GM21390 (cell line): ENCODE results near the gene SNX5.
A peak's percentile ranks its signal among the peaks of the same experiment; 100 is the strongest.

Experiments
- ATAC-seq: cut with Tn5 transposase; IDR thresholded peaks from one replicate; pipeline ENCODE4 v1.9.1; 2021; ENCODE audit not compliant: unreplicated experiment

SNX5 gene

DNA sequence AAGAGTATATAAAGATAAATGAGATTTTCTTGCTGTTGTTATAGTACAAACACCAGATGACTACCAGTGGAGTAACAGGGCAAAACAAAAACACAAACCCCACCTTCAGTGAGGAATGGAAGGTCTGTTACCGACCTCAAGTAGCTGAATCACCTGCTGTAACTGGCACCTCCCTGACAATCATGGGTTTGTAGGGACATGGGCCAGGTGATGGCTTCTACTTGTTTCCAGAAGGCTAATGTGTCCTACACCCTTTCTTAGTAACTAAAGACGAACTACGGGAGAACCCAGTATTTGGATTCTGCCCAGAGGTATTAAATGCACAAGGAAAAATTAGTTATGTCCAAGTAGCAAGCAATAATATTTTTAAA lies 26.8 kb downstream of the SNX5 start:
- no peak for ATAC-seq

DNA sequence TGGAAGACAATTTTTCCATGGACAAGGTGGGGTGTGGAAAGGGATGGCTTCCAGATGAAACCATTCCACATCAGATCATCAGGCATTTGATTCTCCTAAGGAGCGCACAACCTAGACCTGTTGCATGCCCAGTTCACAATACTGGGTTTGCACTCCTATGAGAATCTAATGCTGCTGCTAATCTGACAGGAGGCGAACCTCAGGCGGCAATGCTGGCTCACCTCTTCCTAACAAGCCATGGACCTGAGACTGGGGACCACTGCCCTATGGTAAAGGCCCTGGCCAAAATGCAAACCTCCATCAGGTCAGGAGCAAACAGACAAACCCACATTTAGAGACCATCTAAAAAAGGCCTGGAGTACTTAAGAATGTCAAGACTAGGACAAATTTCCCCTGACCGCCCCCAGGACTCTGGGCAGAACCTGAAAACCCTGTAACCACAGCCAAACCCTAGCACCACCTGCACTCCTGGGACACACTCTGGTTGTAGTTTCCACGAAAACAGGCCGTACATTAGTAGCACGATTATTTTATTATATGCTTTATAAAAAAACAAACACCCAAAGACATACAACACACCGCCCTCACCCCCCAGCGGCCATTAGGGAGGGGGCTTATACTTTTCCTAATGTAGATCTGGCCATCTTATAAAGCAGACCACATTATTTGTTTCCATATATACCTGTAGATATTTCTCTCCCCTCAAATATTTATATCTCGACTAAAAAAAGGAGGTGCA lies 27.3 kb downstream of the SNX5 start:
- ATAC-seq, result no peak

DNA sequence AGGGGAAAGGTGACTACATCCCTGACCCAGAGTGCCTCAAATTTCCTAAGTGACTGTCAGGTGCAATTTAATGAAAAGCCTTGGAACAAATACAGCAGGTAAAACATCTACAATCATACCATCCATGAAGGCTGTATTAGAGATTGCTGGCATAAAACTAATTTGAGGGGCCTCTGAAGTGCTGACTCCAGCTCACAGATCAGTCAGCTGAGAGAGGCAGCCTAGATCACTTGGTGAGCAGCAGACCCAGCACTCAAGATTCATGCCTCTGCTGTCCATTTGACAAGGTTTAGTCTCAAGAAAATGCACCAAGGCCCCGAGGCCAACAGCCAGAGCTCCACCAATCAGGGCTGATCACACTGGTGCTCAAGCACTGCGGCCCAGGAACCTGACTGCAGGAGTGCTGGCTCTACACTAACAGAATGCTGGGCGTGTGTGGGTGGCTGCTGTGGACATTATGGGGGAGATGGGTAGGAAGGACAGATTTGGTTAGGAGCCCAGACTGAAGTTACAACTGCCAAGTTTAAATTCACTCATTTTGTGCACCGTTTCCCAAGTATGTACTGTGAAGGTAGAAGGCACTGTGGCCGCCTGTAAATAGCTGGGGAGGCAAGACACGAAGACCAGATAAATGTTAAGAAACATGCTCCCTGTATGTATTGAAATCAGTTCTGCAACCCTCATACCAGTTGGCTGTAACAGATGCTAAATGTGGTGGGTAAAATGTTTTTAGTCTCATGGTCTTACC lies 28.2 kb downstream of the SNX5 start:
- no peak for ATAC-seq

DNA sequence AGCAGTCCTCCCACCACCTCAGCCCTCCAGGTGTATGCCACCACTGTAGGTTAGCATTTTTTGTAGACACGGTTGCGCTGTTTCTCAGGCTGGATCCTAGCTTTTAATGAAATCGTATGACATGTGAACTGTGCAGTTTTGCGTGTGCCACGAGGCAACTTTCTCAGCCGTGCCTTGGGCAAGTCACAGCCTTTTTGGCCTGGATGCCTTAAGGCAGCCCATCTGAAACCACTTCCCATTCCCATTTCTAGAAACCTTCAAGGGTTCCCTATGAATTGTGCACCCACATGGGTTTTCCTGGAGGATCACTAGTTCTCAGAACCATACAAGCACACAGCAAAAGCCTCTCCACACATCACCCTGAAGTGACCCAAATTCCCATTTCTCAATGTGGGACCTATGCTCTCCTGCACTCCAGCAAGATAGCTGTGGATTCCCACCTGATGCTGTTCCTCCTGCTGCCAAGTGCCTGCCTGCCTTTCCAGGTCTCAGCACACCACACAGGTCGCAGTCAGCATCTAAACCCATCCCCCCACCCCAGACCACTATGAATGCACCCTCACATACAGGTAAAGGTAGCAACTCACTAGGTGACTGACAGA lies 28.9 kb downstream of the SNX5 start:
- no peak for ATAC-seq

DNA sequence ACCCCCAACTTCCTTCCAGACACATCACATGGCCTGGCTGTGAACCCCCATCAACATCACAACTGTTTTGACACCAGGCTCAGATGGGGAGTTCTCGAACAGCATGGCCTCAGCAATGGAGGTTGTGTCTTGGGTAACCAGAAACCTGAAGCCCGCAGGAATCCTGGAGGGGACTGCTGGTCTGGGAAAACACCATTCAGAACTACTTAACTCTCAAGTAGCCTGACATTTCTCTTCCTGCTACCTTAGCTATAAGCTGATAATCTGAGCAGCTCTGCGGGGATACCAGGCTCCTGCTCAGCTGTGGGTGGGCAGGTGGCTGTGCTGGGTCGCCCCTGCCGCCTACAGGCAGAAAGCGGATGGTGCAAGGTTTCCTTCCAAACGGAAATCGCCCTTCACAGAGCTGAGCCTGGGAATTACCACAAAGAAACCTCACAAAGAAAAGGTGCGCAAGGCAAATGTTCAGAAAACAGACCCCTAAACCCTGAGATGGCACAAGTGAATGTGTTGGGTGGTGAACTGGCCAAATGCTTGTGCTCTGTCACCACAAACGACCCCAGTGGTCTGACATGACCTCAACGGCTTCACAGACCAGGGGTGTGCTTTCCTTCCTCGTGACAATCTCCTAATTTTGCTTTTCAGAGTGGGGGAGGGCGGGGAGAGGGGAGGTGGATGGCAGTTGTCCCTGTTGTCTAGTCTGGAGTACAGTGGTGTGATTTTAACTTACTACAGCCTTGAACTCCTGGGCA lies 29.5 kb downstream of the SNX5 start:
- peak; percentile 66 for ATAC-seq

DNA sequence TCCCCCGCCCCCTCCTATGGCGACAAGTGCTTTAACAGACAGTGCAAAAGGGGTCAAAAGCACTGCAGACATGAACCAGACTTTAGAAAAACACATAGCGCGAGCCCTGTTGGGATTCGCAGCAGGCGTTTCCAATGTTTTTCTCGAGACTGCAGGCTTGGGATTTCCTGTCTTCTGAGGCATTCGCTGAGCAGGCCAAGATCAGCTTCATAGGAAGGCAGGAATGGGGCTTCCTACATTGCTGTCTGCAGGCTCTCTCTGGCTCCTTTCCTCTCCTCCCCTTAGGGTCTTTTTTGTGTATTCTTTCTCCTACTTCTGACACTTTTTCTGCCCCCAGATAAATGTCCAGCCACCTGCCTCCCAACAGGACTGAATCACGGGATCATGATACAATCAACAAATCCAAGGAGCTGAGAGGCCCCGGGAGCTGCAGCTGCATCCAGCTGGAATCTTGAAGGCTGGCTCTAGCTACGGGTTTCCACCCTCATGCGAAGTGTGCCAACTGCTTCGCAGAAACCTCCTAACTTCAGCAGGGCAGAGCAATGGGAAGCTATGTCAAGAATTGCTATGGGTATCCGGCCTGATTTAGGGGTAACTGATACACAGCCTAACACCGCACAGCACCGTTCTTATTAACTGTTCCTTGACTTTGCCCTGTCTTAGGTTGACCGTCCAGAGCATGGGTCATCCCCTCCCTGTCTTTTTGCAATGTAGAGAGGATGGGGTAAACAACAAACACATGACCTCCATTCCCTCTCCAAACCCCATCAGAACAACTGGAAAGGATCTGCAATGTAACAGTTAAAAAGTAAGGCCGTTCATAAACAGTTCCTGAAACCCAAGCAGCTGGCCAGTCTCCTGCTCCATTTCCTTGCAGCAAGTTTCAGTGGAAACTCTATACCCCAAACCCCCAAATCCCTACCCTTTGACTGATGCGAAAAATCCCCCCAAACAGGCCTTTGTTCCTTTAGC lies 31.5 kb downstream of the SNX5 start:
- ATAC-seq, result no peak

DNA sequence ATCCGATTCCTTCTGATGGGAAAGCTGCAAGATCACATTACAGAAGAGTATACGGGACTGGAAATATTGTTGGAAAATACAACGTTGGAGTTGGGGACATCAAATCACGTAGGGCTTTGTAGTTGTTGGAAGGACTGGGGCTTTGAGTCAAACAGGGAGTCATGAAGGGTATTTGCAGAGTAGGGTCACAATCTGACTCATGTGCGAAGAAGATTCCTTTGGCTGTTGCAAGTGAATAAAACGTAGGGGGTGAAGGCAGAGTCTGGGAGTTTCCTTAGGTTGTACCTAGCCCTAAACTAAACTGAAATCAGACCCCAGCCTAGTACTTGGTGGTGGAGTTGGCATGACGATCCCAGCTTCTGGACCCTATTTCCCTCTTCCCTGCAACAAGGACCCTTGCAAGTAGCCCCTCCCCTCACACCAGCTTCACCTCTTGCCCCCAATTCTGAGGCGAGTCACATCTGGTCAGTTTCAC lies 32.3 kb downstream of the SNX5 start:
- no peak for ATAC-seq

DNA sequence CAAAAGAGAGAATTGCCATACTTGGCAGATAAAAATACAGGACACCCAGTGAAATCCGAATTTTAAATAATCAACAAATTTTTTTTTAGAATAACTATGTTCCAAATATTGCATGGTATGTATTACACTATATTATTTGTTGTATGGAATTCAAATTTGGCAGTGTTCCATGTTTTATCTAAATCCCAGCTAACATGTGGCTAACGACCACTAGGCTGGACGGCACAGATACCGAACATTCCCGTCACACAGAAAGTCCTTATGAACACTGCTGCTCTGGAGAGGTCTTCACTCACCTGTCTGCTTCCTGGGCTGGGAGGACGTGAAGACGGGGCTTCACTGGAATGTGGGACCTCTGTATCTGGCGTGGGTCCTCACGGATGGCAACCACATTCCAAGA lies 32.8 kb downstream of the SNX5 start:
- ATAC-seq, result no peak

DNA sequence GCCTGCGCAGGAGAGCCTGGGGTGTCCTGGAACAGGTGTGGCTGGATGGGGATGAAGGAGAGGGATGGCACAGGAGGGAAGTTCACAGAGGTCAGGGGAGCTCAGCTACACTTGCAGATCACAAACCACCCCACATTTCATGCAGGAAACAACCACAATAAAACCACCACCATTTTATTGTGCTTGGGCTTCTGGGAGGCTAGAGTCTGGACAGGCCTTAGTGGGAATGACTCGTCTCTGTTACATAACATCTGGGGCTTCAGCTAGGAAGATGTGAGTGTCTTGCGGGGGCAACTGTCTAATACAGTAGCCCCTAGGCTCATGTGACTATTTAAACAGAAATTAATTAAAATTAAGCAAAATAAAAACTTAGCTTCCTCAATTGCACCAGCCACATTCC lies 33.4 kb downstream of the SNX5 start:
- ATAC-seq, result no peak

DNA sequence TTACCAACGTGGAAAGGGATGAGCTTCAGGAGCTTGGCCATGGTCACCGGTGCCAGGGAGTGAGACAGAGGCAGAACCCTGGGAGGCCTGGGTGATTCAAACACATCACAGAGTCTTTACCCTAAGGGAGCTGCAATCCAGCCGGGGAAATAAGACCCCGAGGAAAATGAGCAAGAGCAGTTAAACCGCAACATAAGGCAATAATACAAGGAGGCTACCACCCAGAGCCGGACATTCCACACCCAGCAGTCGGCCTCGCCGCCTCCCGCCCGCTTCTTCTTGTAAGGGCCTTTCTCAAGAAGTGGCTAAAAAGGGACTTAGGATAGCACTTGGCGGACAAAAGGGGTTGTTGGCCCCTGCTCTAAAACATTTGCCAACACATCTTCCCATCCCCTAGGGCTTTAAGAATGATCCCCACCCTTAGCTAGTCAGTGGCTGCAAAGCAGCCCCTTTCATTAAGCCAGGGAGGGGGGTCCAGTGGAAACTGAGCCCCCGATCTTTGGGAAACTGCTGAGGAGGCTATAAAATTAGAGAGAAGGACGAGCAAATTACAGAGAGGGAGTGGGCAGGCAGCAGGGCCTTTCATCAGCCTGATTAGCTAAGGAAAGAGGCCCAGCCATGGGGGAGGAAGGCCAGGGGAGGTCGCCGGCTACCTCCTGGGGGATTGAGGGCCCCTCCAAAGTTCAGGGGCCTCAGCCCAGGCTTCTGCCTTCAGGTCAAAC lies 34.3 kb downstream of the SNX5 start:
- ATAC-seq, result no peak

DNA sequence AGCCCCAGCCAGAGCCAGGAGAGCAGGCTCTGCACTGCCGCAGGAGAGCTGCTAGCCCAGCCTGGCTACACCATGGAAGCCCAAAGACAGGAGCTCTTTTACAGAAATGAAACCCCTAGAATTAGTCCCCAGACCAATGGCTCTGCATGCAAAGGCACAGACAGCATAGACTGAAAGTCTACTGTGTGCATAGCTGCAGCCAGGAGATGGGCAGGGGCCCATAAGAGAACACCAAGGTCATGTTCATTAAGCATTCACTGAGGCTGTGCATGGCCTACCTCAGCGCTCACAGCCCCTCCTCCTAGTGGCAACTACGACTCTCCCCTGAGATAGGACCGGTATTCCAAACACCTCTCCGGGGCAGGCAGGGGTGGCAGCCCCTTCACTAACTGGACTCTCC lies 34.9 kb downstream of the SNX5 start:
- ATAC-seq, result no peak

DNA sequence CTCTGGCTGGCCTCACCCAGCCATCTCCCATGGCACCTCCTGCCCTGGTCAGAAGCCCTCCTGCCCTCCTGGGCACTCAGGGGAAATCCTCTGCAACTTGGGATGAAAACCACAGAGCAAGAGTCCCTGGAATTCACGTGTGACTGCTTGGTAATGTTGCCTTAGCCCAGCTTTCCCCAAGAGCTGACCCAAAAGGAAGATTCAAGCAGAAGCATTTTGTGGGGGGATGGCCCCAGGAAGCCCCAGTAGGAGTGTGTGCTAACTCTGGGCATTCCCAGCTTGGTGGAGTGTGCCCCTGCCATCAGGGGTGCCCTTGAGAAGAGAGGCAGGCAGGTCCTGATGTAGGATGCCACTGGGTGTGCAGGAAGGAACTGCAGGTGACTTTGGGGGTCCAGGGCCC lies 35.5 kb downstream of the SNX5 start:
- ATAC-seq, result no peak

DNA sequence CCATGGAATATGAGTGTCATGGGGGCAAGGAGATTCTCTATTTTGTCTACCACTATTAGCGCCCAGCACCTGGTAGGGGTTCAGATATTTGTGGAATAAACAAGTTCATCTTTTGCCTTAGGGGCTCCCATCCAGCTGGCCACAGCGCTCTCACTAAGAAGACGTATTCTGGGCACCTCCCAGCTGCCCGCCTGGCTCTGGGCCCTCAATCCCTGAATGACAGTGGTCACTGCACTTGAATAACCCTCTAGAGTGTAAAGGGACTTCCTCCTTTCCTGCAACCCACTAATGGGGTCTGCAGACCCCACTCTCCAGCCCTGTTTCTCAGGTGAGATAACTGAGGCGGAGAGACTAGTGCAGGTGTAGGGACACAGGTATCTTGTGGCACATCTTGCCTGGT lies 36.2 kb downstream of the SNX5 start:
- ATAC-seq, result no peak

DNA sequence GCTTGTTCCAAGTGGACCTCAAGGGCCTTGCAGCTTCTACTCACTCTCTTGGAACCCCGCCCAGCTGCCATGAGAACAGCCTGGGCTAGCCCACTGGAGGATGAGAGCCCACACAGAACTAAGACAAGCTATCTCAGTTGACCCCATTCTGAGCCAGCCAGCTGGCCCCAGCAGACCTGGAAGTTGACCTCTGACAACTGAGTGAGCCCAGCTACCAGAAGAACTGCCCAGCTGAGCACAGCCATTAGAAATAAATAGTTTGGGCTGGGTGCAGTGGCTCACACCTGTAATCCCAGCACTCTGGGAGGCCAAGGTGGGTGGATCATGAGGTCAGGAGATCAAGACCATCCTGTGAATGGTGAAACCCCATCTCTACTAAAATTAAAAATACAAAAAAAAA lies 37.1 kb downstream of the SNX5 start:
- no peak for ATAC-seq

DNA sequence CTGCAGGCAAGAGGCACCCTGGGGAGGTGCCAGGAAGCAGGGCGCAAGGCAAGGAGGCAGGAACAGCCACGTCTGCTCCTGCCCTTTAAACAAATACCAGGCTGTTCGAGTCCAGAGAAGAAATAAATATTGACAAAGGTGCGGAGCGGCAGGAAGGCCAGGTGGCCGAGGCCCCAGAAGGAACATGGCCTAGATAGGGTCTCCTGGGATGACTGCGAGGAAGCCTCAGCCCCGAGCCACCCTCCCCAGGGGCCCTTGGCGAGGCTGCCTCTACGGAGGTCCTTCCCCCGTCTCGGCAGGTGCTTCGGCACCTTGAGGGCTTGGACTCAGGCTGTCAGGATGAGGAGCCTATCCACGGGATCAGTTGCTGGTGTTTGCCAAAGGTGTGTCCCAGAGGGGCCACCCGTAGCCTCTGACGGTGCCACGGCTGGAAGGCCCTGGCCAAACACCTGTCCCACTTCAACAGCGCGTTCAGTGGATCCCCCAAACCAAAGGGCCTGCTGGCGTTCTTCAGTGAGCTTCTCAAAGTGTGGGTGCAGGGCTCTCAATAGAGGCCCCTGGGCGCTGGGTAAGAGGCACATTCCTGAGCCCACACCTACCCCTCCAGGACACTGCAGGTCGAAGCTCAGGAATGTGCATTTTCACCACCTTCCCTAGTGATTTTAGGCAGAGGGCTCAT lies 39.8 kb downstream of the SNX5 start:
- no peak for ATAC-seq

DNA sequence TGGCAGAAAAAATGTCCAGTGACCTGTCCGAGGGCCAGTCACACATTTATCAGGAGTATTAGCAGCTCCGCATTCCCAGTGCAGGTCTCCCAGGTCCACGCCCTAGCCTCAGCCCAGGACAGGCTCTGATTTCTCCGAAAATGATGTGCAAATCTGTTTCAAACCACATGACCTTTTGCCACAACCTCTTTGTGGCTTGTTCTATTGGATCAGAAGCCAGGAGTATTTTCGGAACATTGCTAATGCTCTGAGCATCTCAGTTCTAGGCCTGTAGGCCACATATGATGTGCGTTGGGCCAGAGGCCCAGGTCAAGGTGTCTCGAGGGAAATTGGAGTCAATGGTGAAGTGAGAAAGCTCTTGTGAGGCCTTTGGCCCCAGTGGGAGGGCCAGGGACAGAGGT lies 40.4 kb downstream of the SNX5 start:
- no peak for ATAC-seq

DNA sequence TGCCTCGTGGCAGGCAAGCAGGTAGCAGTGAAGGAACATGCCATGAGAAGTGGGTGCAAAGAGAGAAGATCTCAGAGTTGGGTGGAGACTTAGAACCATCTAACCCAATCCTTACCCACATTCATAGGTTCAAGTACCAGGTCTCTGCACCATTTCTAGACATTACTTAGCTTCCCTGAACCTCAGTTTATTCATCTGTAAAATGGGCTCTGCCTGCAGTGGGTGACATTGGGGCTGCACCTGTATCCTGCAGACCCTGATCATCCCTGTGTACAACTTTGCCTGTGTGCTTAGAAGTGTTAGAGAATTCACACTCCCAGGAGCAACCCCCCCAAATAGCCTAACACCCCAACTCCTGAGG lies 42.7 kb downstream of the SNX5 start:
- no peak for ATAC-seq

DNA sequence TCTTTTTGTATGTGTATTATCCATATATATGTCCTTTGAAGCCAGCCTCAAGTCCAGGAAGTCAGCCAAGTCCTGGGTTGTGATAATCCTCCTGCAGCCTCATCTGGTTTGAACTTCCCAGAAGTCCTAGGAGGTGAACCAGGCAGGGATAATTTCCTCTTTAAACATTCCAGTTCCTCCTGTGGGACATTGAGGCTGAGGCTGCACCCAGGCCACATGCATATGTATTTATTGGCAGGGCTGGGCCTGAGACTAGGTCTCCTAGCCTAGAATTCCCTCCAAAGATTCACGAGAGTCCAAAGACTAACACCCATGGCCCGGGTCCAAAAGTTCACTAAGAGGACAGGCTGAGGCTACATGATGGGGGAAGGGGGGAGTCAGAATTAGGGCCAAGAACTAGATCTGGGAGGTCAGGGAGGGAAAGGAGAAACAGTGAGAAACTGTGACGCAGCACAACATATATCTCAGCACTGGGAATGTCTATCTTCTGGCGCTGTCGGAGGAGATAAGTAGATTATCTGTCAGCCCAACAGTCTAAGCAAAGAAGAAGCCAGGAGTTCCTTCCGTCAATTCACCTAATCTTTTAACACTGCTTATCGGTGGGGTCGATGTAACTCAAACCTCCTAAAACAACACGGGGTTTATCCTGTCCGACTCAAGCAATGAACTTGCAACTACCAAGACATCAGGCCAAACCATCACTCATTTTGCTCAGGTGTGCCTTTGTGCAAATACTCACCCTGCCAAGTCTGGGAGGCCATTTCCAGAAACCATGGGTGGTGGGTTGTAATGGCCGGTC lies 43.3 kb downstream of the SNX5 start:
- no peak for ATAC-seq
